Panc1 (cell line): ENCODE results near the gene IGF1R.

Experiments
- POLR2AphosphoS5 ChIP-seq: IDR thresholded peaks from 2 replicates; pipeline ENCODE4 v1.6.1; 2012; ENCODE audit warnings: mild to moderate bottlenecking, low read depth, low read length, moderate library complexity
- REST ChIP-seq, 2 experiments: IDR thresholded peaks; 2 replicates each; pipeline ENCODE4 v1.6.1; 2011 to 2012; ENCODE audit warnings: low read depth in 2 of 2, control low read depth in 1 of 2, low read length in 1 of 2, mild to moderate bottlenecking in 1 of 2, moderate library complexity in 1 of 2; ENCODE audit not compliant: insufficient read depth in 1 of 2
- TCF7L2 ChIP-seq: IDR thresholded peaks from 2 replicates; pipeline ENCODE4 v1.6.1; 2011; ENCODE audit warnings: mild to moderate bottlenecking, low read depth, low read length, inconsistent platforms
- TF ChIP-seq, protein P1 (sequence below): fragments of 450-650 bp; IDR thresholded peaks from 2 replicates; pipeline ENCODE4 v1.5.1; 2017; ENCODE audit warnings: mild to moderate bottlenecking

DNA sequence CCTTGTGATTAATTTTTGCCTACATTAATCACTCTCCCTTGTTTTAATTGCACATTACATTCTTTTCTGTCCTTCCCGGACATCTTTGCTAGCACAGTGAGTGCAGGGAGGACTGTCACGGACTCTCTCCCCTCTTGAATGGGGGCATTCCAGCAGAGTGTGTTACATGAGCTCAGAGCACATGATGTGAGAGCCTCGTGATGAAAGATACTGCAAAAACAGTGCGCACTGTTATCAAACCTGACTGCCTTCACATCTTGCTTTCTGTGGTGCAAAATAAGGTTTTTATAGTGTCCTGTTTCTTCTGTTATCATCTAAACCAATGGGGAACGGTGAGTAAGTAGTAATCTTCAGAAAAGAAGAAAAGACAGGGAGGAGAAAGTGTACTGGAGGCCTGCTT, 191.7 kb downstream of the IGF1R start:
- TF ChIP-seq, protein P1, sequence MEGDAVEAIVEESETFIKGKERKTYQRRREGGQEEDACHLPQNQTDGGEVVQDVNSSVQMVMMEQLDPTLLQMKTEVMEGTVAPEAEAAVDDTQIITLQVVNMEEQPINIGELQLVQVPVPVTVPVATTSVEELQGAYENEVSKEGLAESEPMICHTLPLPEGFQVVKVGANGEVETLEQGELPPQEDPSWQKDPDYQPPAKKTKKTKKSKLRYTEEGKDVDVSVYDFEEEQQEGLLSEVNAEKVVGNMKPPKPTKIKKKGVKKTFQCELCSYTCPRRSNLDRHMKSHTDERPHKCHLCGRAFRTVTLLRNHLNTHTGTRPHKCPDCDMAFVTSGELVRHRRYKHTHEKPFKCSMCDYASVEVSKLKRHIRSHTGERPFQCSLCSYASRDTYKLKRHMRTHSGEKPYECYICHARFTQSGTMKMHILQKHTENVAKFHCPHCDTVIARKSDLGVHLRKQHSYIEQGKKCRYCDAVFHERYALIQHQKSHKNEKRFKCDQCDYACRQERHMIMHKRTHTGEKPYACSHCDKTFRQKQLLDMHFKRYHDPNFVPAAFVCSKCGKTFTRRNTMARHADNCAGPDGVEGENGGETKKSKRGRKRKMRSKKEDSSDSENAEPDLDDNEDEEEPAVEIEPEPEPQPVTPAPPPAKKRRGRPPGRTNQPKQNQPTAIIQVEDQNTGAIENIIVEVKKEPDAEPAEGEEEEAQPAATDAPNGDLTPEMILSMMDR: no peak
- TF ChIP-seq POLR2AphosphoS5 (no peak), REST (IDR thresholded peaks at IDR 0.05; ENCODE audit: insufficient read depth in 1 of 2, low read depth in 2 of 2, low read length in 1 of 2) (no peak), TCF7L2 (no peak)
